Jurkat, Clone E6-1 (cell line): Measurements from ENCODE around the gene AMBP. TPM values are rescaled to one million over a fixed set of nuclear protein-coding genes. Genes with fewer than 3 reads are reported as not detected.

ENCODE experiments used
- DNase-seq: peaks from one replicate; pipeline ENCODE4 v3.0.0-alpha.2; 2011; ENCODE audit warnings: low read depth, low spot score
- H3K4me3 ChIP-seq: 2 replicates; pipeline ENCODE4 v1.5.1; 2011; ENCODE audit warnings: mild to moderate bottlenecking, low read length, control low read depth, moderate library complexity
- polyA plus RNA-seq: library from polyadenylated mRNA; unstranded; fragments of >200 nt; gene quantifications from one replicate; pipeline ENCODE4 v1.2.1, GENCODE V29; 2012; ENCODE audit warnings: missing spikeins; ENCODE audit not compliant: insufficient read length, insufficient read depth

AMBP gene
- not detected for polyA plus RNA-seq

GRCh38 chr9:114078021-114078780 lies at the start of gene AMBP:
Gene AMBP (minus strand): TSS chr9:114078300. CDS start chr9:114078209, 91 bp downstream.
- no peak for DNase-seq

GRCh38 chr9:114126247-114127060 lies 48.4 kb upstream of the AMBP start:
- DNase-seq, result no peak
- no peak overlapping the region for H3K4me3 ChIP-seq

More at GRCh38 chr9:114078021-114078780, at the start of gene AMBP:
- no peak within 1 kb of the TSS for H3K4me3 ChIP-seq

- DNase-seq, result no peak
- H3K4me3 ChIP-seq, result no peak overlapping the region
Measured at GRCh38 chr9:114125476-114126013, 47.4 kb upstream of the AMBP start.

GRCh38 chr9:114124666-114125475 lies 46.8 kb upstream of the AMBP start:
- no peak for DNase-seq
- no peak overlapping the region for H3K4me3 ChIP-seq

- no peak overlapping the region for H3K4me3 ChIP-seq
Measured at GRCh38 chr9:114124138-114124537, 46.0 kb upstream of the AMBP start.

GRCh38 chr9:114123031-114123977 lies 45.2 kb upstream of the AMBP start:
- no peak for DNase-seq
- H3K4me3 ChIP-seq, result no peak overlapping the region

More at GRCh38 chr9:114124138-114124537, 46.0 kb upstream of the AMBP start:
- no peak for DNase-seq

GRCh38 chr9:114122136-114123027 lies 44.3 kb upstream of the AMBP start:
- H3K4me3 ChIP-seq, result no peak overlapping the region
- DNase-seq, result no peak

GRCh38 chr9:114121227-114122135 lies 43.4 kb upstream of the AMBP start:
- no peak overlapping the region for H3K4me3 ChIP-seq
- DNase-seq, result no peak

GRCh38 chr9:114120192-114121014 lies 42.3 kb upstream of the AMBP start:
- no peak for DNase-seq
- H3K4me3 ChIP-seq, result no peak overlapping the region

GRCh38 chr9:114119242-114120191 lies 41.4 kb upstream of the AMBP start:
- H3K4me3 ChIP-seq, result no peak overlapping the region
- DNase-seq, result no peak

GRCh38 chr9:114117996-114118830 lies 40.1 kb upstream of the AMBP start:
- no peak overlapping the region for H3K4me3 ChIP-seq
- no peak for DNase-seq

GRCh38 chr9:114117614-114117995 lies 39.5 kb upstream of the AMBP start:
- H3K4me3 ChIP-seq, result no peak overlapping the region
- no peak for DNase-seq

GRCh38 chr9:114116126-114116747 lies 38.1 kb upstream of the AMBP start:
- no peak overlapping the region for H3K4me3 ChIP-seq
- DNase-seq, result no peak
